ENCODE measurements around the gene CD300H.

CD300H gene
- long read RNA-seq, donor 1: 0 reads
- long read RNA-seq, donor 2: 0 reads
- long read RNA-seq, donor 3: 0 reads
- long read RNA-seq, donor 4: 0 reads
- long read RNA-seq, donor 5: 0 reads
- long read RNA-seq, donor 6: 0 reads
- long read RNA-seq, donor 7: 0 reads
- long read RNA-seq, donor 8: 0 reads

- no peak for DNase-seq
These were observed at the start of gene CD300H for GRCh38 chr17:74567397-74567796. CD300H (minus strand) TSS chr17:74567509.

GRCh38 chr17:74616696-74617095, 49.4 kb upstream of the CD300H start:
- no peak for DNase-seq

- DNase-seq: no peak
These were observed 44.7 kb upstream of the CD300H start for GRCh38 chr17:74612046-74612445.

GRCh38 chr17:74610108-74610507, 42.8 kb upstream of the CD300H start:
- no peak for DNase-seq

- no peak for DNase-seq
These were observed 41.2 kb upstream of the CD300H start for GRCh38 chr17:74608511-74608910.

- DNase-seq: no peak
These were observed 39.9 kb upstream of the CD300H start for GRCh38 chr17:74607221-74607620.

GRCh38 chr17:74606050-74606449, 38.7 kb upstream of the CD300H start:
- DNase-seq: no peak

GRCh38 chr17:74605361-74605760, 38.1 kb upstream of the CD300H start:
- DNase-seq: no peak

GRCh38 chr17:74604761-74605160, 37.5 kb upstream of the CD300H start:
- DNase-seq: no peak

- DNase-seq: no peak
These were observed 36.9 kb upstream of the CD300H start for GRCh38 chr17:74604200-74604599.

- no peak for DNase-seq
These were observed 36.4 kb upstream of the CD300H start for GRCh38 chr17:74603746-74604145.

- no peak for DNase-seq
These were observed 35.8 kb upstream of the CD300H start for GRCh38 chr17:74603037-74603635.

GRCh38 chr17:74601944-74602572, 34.7 kb upstream of the CD300H start:
- DNase-seq: no peak

GRCh38 chr17:74599448-74599939, 32.2 kb upstream of the CD300H start:
- DNase-seq: no peak

- no peak for DNase-seq
These were observed 31.7 kb upstream of the CD300H start for GRCh38 chr17:74599023-74599399.

- no peak for DNase-seq
These were observed 31.2 kb upstream of the CD300H start for GRCh38 chr17:74598346-74599022.

GRCh38 chr17:74597069-74597790, 29.9 kb upstream of the CD300H start:
- DNase-seq: no peak

- no peak for DNase-seq
These were observed 27.9 kb upstream of the CD300H start for GRCh38 chr17:74595037-74595750.

- no peak for DNase-seq
These were observed 25.0 kb upstream of the CD300H start, which contains the start of gene CD300LD for GRCh38 chr17:74592087-74592990. CD300LD (minus strand) TSS chr17:74592283; CDS start chr17:74592202, 81 bp downstream.

- no peak for DNase-seq
These were observed 24.2 kb upstream of the CD300H start for GRCh38 chr17:74591503-74591902.

GRCh38 chr17:74585711-74586110, 18.4 kb upstream of the CD300H start:
- DNase-seq: no peak

All from right kidney (tissue), 9 donors.